ENCODE data around the gene USH1G. TPM values are rescaled to one million over a fixed set of nuclear protein-coding genes. Genes with fewer than 3 reads are reported as not detected.

USH1G gene
- total and polyA plus RNA-seq, 2 experiments from 2014 or later: 0.65 to 1.6 TPM

DNA sequence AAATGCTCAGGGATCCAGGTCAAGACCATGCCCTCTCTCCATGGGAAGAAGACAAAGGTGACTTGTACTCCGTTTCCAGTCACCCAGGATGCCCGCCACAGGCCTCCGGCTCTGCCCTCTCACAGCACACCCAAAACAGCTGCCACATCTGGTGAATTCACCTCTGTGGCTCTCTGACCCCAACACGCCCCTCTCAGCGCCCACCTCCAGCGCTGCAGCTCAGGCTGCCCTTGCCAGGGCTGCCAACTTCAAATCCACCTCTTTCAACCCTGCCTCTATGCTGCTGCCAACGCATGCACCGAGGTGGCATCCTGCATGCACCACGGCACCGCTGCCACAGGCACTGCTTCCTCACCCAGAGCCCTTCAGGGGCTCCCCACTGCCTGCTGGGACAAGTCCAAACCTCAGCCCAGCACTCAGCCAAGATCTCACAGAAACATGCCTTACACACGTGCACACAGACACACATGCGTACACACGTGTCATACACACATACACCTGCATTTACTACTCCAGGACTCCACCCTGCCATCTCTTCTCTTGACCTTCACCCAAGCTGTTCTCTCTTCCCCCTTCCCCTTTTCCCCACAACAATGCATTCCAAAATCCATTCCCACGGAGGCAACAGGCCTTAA is 42.0 kb upstream of the USH1G start:
- Histone ChIP-seq H3K9me3 (ENCODE audit: low read depth) (no peaks in the 10 kb centered on the region), H3K79me2 (peaks cover 7% of the 10 kb centered on the region), H2AFZ (no peak overlapping the region), H3K36me3 (replicated peaks; ENCODE audit: insufficient read depth, low read depth) (no peaks in the 10 kb centered on the region), H4K20me1 (ENCODE audit: insufficient read depth, poor library complexity, severe bottlenecking) (no peaks in the 10 kb centered on the region), H3K4me2 (no peak overlapping the region), H3K27me3 (no peaks in the 10 kb centered on the region), H3K4me3 (no peak overlapping the region), H3K9me2 (replicated peaks; ENCODE audit: insufficient read depth) (no peaks in the 10 kb centered on the region), H3K27ac (no peak overlapping the region), H3K4me1 (ENCODE audit: insufficient read depth) (peaks cover 8% of the 10 kb centered on the region)
- DNase-seq (ENCODE audit: low spot score): no peak
- 92% methylated on average over 14 of the region's 14 CpGs for WGBS (ENCODE audit: low lambda C conversion rate, missing lambda C conversion rate)
- TF ChIP-seq EZH2phosphoT487 (IDR thresholded peaks at IDR 0.05; ENCODE audit: low read depth, severe bottlenecking, unreplicated experiment) (no peak), EZH2 (IDR thresholded peaks at IDR 0.05; ENCODE audit: borderline replicate concordance) (no peak)
- TF ChIP-seq, protein P1, sequence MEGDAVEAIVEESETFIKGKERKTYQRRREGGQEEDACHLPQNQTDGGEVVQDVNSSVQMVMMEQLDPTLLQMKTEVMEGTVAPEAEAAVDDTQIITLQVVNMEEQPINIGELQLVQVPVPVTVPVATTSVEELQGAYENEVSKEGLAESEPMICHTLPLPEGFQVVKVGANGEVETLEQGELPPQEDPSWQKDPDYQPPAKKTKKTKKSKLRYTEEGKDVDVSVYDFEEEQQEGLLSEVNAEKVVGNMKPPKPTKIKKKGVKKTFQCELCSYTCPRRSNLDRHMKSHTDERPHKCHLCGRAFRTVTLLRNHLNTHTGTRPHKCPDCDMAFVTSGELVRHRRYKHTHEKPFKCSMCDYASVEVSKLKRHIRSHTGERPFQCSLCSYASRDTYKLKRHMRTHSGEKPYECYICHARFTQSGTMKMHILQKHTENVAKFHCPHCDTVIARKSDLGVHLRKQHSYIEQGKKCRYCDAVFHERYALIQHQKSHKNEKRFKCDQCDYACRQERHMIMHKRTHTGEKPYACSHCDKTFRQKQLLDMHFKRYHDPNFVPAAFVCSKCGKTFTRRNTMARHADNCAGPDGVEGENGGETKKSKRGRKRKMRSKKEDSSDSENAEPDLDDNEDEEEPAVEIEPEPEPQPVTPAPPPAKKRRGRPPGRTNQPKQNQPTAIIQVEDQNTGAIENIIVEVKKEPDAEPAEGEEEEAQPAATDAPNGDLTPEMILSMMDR (IDR thresholded peaks at IDR 0.05; ENCODE audit: poor library complexity): no peak

DNA sequence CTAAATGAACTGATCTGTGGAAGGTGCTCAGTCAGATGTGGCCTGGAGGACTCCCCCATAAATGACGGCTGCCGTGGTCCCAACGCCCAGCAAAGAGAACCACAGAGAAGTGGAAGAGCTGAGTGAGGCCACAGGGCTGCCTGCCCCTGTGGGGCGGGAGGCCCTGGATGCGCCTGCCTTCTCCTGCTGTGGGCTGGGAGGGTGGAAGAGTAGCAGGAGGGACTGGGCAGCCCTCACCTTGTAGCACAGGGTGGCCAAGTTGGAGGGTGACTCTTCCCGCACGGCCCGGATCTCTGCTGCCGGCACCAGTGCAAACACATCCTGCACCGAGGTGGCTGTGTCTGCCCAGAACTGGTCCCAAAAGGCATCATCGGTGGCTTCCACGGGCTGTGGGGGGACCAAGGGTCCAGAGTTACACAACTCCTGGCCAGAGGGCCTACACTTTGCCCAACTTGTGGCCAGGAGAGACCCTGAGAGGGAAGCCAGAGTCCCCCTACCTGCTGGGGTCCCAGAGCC is 41.2 kb upstream of the USH1G start:
- Histone ChIP-seq H3K9me3 (ENCODE audit: low read depth) (no peaks in the 10 kb centered on the region), H3K4me1 (ENCODE audit: insufficient read depth) (peaks cover 8% of the 10 kb centered on the region), H3K27me3 (no peaks in the 10 kb centered on the region), H4K20me1 (ENCODE audit: insufficient read depth, poor library complexity, severe bottlenecking) (no peaks in the 10 kb centered on the region), H3K79me2 (peaks cover 3% of the 10 kb centered on the region), H3K36me3 (replicated peaks; ENCODE audit: insufficient read depth, low read depth) (no peaks in the 10 kb centered on the region), H2AFZ (no peak overlapping the region), H3K27ac (no peak overlapping the region), H3K4me3 (no peak overlapping the region), H3K9me2 (replicated peaks; ENCODE audit: insufficient read depth) (no peaks in the 10 kb centered on the region), H3K4me2 (no peak overlapping the region)
- no peak for DNase-seq (ENCODE audit: low spot score)
- TF ChIP-seq EZH2phosphoT487 (IDR thresholded peaks at IDR 0.05; ENCODE audit: low read depth, severe bottlenecking, unreplicated experiment) (no peak), EZH2 (IDR thresholded peaks at IDR 0.05; ENCODE audit: borderline replicate concordance) (no peak)
- TF ChIP-seq, protein P1 (IDR thresholded peaks at IDR 0.05; ENCODE audit: poor library complexity): no peak
- WGBS (ENCODE audit: low lambda C conversion rate, missing lambda C conversion rate): 94% methylated on average over 12 of the region's 12 CpGs

DNA sequence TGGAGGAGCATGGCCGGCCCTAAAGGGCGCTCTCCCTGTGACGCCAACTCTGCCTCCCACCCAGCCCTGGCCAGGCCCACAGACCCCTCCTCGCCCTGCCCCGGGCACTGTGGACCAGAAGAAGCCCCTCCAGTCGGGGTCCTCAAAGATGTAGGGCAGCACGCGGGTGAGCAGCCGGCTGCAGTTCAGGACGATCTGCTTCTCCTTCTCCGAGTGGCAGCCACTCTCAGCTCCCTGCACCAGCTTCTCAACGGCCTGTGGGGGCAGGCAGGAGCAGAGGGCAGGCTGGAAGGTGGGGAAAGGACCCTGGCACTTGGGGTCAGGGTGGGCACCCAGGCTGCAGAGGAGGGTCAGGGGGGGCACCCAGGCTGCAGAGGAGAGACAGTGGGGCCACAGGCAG is 40.6 kb upstream of the USH1G start:
- no peak for DNase-seq (ENCODE audit: low spot score)
- Histone ChIP-seq H3K4me2 (no peak overlapping the region), H3K4me3 (no peak overlapping the region), H3K36me3 (replicated peaks; ENCODE audit: insufficient read depth, low read depth) (no peaks in the 10 kb centered on the region), H3K9me3 (ENCODE audit: low read depth) (no peaks in the 10 kb centered on the region), H3K27ac (no peak overlapping the region), H2AFZ (no peak overlapping the region), H3K4me1 (ENCODE audit: insufficient read depth) (peaks cover 7% of the 10 kb centered on the region), H3K27me3 (no peaks in the 10 kb centered on the region), H3K9me2 (replicated peaks; ENCODE audit: insufficient read depth) (no peaks in the 10 kb centered on the region), H4K20me1 (ENCODE audit: insufficient read depth, poor library complexity, severe bottlenecking) (no peaks in the 10 kb centered on the region), H3K79me2 (no peaks in the 10 kb centered on the region)
- TF ChIP-seq EZH2phosphoT487 (IDR thresholded peaks at IDR 0.05; ENCODE audit: low read depth, severe bottlenecking, unreplicated experiment) (no peak), EZH2 (IDR thresholded peaks at IDR 0.05; ENCODE audit: borderline replicate concordance) (no peak)
- TF ChIP-seq, protein P1 (IDR thresholded peaks at IDR 0.05; ENCODE audit: poor library complexity): no peak
- 76% methylated on average over 10 of the region's 12 CpGs for WGBS (ENCODE audit: low lambda C conversion rate, missing lambda C conversion rate)

Data from hepatocyte (in vitro differentiated cells).